OCI-LY7 (cell line): Measurements from ENCODE around the gene ZNF697.

ENCODE experiments used
- EZH2phosphoT487 ChIP-seq: fragments of 200-600 bp; sonication (generic); IDR thresholded peaks from 2 replicates; pipeline ENCODE4 v1.6.1; 2018; ENCODE audit warnings: low read depth, borderline replicate concordance, mild to moderate bottlenecking, mixed run types, antibody characterized with exemption, low read length, moderate library complexity, mixed read lengths
- TF ChIP-seq, protein P1 (sequence below): fragments of 200-600 bp; sonication (generic); conservative IDR thresholded peaks from 2 replicates; pipeline ENCODE4 v1.5.1; 2014; ENCODE audit warnings: mild to moderate bottlenecking, antibody characterized with exemption, low read length, moderate library complexity, mixed read lengths

DNA sequence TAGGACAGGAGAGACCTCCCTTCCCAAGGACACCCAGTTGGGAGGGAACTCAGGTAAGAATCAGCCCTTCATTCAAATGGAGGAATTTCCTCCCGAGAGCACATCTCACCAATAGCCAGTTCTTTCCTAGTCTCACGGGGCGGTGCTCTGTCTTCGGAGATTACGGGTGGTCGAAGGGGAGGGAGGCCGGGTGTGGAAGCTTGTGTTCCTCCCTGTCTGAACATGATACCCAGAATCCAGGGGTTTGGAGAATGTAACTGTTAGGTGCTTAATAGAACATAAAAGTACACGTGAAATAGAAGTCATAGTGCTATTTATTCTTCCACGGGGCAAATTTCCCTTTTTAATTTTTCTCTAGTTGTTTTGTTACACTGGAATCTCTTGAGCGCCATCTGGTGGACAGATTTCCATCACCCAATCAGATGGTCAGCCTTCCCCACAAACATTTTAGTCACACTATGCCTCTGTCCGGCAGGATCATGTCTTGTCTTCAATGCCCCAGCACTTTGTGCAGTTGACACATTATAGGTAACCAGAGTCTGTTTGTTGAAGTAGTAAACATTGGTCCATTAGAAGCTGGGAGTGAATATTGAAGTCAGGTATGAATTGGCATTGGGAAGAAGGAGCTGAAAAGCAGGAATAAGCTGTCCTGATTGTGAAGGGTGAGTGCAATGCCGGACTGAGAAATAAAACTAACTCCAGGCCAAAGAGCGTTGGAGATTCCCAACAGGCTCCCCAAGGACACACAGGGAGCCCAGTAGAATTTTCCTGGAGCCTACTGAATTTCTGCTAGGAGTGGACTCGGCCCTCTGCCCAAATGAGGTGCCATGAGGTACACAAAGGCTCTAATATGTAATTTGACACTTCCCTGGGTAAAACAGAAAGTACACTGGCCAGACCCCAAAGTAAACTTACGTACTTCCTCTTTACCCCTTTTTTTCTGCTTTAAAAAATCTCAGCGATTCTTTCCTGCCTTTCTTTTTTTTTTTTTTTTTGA lies 27.6 kb upstream of the ZNF697 start:
- TF ChIP-seq, protein P1, sequence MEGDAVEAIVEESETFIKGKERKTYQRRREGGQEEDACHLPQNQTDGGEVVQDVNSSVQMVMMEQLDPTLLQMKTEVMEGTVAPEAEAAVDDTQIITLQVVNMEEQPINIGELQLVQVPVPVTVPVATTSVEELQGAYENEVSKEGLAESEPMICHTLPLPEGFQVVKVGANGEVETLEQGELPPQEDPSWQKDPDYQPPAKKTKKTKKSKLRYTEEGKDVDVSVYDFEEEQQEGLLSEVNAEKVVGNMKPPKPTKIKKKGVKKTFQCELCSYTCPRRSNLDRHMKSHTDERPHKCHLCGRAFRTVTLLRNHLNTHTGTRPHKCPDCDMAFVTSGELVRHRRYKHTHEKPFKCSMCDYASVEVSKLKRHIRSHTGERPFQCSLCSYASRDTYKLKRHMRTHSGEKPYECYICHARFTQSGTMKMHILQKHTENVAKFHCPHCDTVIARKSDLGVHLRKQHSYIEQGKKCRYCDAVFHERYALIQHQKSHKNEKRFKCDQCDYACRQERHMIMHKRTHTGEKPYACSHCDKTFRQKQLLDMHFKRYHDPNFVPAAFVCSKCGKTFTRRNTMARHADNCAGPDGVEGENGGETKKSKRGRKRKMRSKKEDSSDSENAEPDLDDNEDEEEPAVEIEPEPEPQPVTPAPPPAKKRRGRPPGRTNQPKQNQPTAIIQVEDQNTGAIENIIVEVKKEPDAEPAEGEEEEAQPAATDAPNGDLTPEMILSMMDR: peak; percentile 96
- TF ChIP-seq EZH2phosphoT487: no peak
